Muscle of leg (tissue), 11 donors: ENCODE results near the gene SMIM1. TPM values are rescaled to one million over a fixed set of nuclear protein-coding genes. Genes with fewer than 3 reads are reported as not detected.
"Not testable (repeated sequence)": the region's sequence is repeated elsewhere in the genome, so short reads cannot be mapped to it uniquely, and the experiment has no call there.

Source experiments
- DNase-seq: peaks from one replicate; pipeline ENCODE4 v3.0.0; 2013
- H3K27ac ChIP-seq: one replicate; pipeline ENCODE4 v1.5.1; 2013; ENCODE audit warnings: mild to moderate bottlenecking, low read length, control low read depth
- H3K27me3 ChIP-seq: one replicate; pipeline ENCODE4 v1.6.1; 2013; ENCODE audit warnings: low read length; ENCODE audit not compliant: control insufficient read depth, insufficient read depth
- H3K36me3 ChIP-seq: one replicate; pipeline ENCODE4 v1.6.1; 2013; ENCODE audit warnings: low read length; ENCODE audit not compliant: control insufficient read depth, insufficient read depth
- H3K4me1 ChIP-seq: one replicate; pipeline ENCODE4 v1.6.1; 2013; ENCODE audit warnings: low read length; ENCODE audit not compliant: control insufficient read depth, insufficient read depth
- H3K4me3 ChIP-seq: one replicate; pipeline ENCODE4 v1.5.1; 2013; ENCODE audit warnings: low read length, control low read depth
- H3K9me3 ChIP-seq: replicated peaks from 2 replicates; pipeline ENCODE4 v1.6.1; 2013; ENCODE audit warnings: low read depth, low read length; ENCODE audit not compliant: control insufficient read depth
- WGBS: methylation state at CpG from one replicate; pipeline ENCODE4 v1.1.5; 2013; ENCODE audit warnings: missing lambda C conversion rate; ENCODE audit not compliant: insufficient coverage; 5-methylcytosine and 5-hydroxymethylcytosine counted together
- polyA plus RNA-seq, 8 donors: library from polyadenylated mRNA; unstranded; fragments of 120-200 nt; gene quantifications; one replicate each; pipeline versions ENCODE4 v1.2.1 to v1.2.3, GENCODE V29; 2013; ENCODE audit warnings: inconsistent platforms in 1 of 8, low replicate concordance in 1 of 8; ENCODE audit not compliant: insufficient read length in 8 of 8, insufficient read depth in 1 of 8
- total RNA-seq: library from RNA; stranded (reverse); fragments of 120-200 nt; gene quantifications from one replicate; pipeline ENCODE4 v1.2.4, GENCODE V29; 2013

SMIM1 gene
- total and polyA plus RNA-seq, 9 donors = 2.3 to 8.4 (median 4.4) TPM

- 4% methylated on average over 51 of the region's 53 CpGs for WGBS
- H3K27me3 ChIP-seq = no peaks in the 10 kb centered on the region
- no peak for DNase-seq
- H3K36me3 ChIP-seq = peaks cover 15% of the 10 kb centered on the region
- H3K9me3 ChIP-seq = no peaks in the 10 kb centered on the region
- peaks cover 26% of the 10 kb centered on the region for H3K4me1 ChIP-seq
- peak overlapping the region; percentile 73 for H3K4me3 ChIP-seq
- no peak overlapping the region for H3K27ac ChIP-seq
These were observed 23.1 kb downstream of the SMIM1 start for GRCh38 chr1:3795453-3796214.

- no peaks in the 10 kb centered on the region for H3K27me3 ChIP-seq
- peak; percentile 97 for DNase-seq
- 1% methylated on average over 54 of the region's 60 CpGs for WGBS
- peaks cover 15% of the 10 kb centered on the region for H3K36me3 ChIP-seq
- peaks cover 26% of the 10 kb centered on the region for H3K4me1 ChIP-seq
- no peak within 1 kb of the TSS for H3K27ac ChIP-seq
- peak within 1 kb of the TSS; percentile 73 for H3K4me3 ChIP-seq
- no peaks in the 10 kb centered on the region for H3K9me3 ChIP-seq
These were observed 23.9 kb downstream of the SMIM1 start, which contains the start of gene LRRC47 for GRCh38 chr1:3796215-3797061. LRRC47 (minus strand) TSS chr1:3796498; CDS start chr1:3796476, 22 bp downstream.

- no peak overlapping the region for H3K4me3 ChIP-seq
- no peak for DNase-seq
- H3K27ac ChIP-seq = no peak overlapping the region
- no peaks in the 10 kb centered on the region for H3K36me3 ChIP-seq
- no peaks in the 10 kb centered on the region for H3K9me3 ChIP-seq
- peaks cover under 1% of the 10 kb centered on the region for H3K27me3 ChIP-seq
- 90% methylated on average over 9 of the region's 11 CpGs for WGBS
- peaks cover 19% of the 10 kb centered on the region for H3K4me1 ChIP-seq
These were observed 27.6 kb downstream of the SMIM1 start for GRCh38 chr1:3799976-3800685.

- DNase-seq, H3K36me3 ChIP-seq, H3K27me3 ChIP-seq, H3K9me3 ChIP-seq, H3K27ac ChIP-seq, H3K4me3 ChIP-seq: not testable (repeated sequence)
- H3K4me1 ChIP-seq = peaks cover 13% of the 10 kb centered on the region
- no CpG with 5 or more reads among the region's 3 CpGs for WGBS
These were observed 28.2 kb downstream of the SMIM1 start for GRCh38 chr1:3800795-3801194.

GRCh38 chr1:3803905-3804626 lies 31.5 kb downstream of the SMIM1 start:
- Histone ChIP-seq H3K36me3 (no peaks in the 10 kb centered on the region), H3K27ac (no peak overlapping the region), H3K27me3 (peaks cover 4% of the 10 kb centered on the region), H3K4me1 (peaks cover 8% of the 10 kb centered on the region), H3K4me3 (no peak overlapping the region), H3K9me3 (no peaks in the 10 kb centered on the region)
- whole genome bisulfite sequencing = 38% methylated on average over 19 of the region's 19 CpGs
- no peak for DNase-seq

GRCh38 chr1:3804627-3804944 lies 32.0 kb downstream of the SMIM1 start:
- not testable (repeated sequence) for H3K4me1 ChIP-seq, H3K27ac ChIP-seq, H3K4me3 ChIP-seq, H3K9me3 ChIP-seq, H3K27me3 ChIP-seq, H3K36me3 ChIP-seq, DNase-seq
- WGBS = 44% methylated on average over 5 of the region's 7 CpGs

- Histone ChIP-seq H3K4me3 (no peak overlapping the region), H3K9me3 (no peaks in the 10 kb centered on the region), H3K27ac (no peak overlapping the region), H3K36me3 (no peaks in the 10 kb centered on the region), H3K4me1 (peaks cover 3% of the 10 kb centered on the region), H3K27me3 (peaks cover 4% of the 10 kb centered on the region)
- DNase-seq = no peak
- 55% methylated on average over 7 of the region's 11 CpGs for WGBS
These were observed 32.5 kb downstream of the SMIM1 start for GRCh38 chr1:3805038-3805437.

GRCh38 chr1:3807769-3808168 lies 35.2 kb downstream of the SMIM1 start:
- no peak overlapping the region for H3K4me3 ChIP-seq
- DNase-seq = no peak
- no CpG with 5 or more reads among the region's 5 CpGs for WGBS
- no peaks in the 10 kb centered on the region for H3K9me3 ChIP-seq
- no peaks in the 10 kb centered on the region for H3K36me3 ChIP-seq
- no peak overlapping the region for H3K27ac ChIP-seq
- H3K27me3 ChIP-seq = peaks cover 4% of the 10 kb centered on the region
- no peaks in the 10 kb centered on the region for H3K4me1 ChIP-seq

- 52% methylated on average over 5 of the region's 7 CpGs for WGBS
- H3K27ac ChIP-seq = no peak overlapping the region
These were observed 37.1 kb downstream of the SMIM1 start for GRCh38 chr1:3809680-3810079.

More at GRCh38 chr1:3809680-3810079, 37.1 kb downstream of the SMIM1 start:
- H3K36me3 ChIP-seq = peaks cover 7% of the 10 kb centered on the region
- H3K4me1 ChIP-seq = no peaks in the 10 kb centered on the region
- no peak for DNase-seq
- H3K27me3 ChIP-seq = peaks cover 4% of the 10 kb centered on the region
- no peak overlapping the region for H3K4me3 ChIP-seq
- no peaks in the 10 kb centered on the region for H3K9me3 ChIP-seq
